ENCODE results near the gene SRGAP2C.
"Not testable (repeated sequence)": the region's sequence is repeated elsewhere in the genome, so short reads cannot be mapped to it uniquely, and the experiment has no call there.

The SRGAP2C gene

GRCh38 chr1:121332599-121333562, 148.1 kb downstream of the SRGAP2C start:
- not testable (repeated sequence) for DNase-seq (ENCODE audit: low read depth in 3 of 3)

DNA sequence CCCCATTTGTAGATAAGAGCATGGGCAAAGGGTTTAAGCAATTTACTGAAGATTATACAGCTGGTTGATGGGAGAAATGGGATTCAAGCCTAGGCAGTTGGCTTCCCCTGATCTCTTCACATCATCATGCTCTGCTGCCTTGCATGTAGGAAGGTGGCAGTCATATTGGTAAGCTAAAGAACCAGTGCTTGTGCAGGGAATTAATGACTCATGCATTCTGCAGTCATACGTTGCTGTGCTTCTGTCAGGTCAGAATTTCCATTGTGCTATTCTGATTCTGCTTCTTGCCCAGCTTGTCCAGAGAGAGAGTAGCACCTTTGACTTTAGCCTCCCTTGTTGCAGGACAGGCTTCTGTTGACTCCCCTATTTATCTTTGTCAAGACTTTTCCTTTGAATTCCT, 153.2 kb downstream of the SRGAP2C start:
- DNase-seq (ENCODE audit: low read depth in 3 of 3): not testable (repeated sequence)

GRCh38 chr1:121339611-121340010, 154.8 kb downstream of the SRGAP2C start:
- DNase-seq (ENCODE audit: low read depth in 3 of 3): not testable (repeated sequence)

- not testable (repeated sequence) for DNase-seq (ENCODE audit: low read depth in 3 of 3)
Measured at GRCh38 chr1:121343311-121343906, 158.6 kb downstream of the SRGAP2C start.

DNA sequence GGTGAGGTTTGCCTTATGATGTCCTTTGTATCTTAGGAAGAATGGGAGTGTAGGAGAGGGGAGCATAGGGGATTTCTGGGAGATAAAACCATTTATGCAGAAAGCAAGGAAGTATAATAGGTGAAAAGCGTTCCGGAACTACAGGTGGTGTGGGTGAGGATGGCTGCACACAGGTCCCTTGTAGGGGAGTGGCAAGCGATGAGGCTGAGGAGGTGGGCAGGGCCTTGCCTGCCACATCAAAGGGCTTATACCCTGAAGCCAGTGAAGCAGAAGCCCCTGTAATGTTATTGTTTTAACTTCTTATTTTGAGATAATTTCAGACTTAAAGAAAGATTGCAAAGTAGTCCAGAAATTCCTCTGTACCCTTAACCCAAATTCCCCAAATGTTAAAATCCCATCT, 159.6 kb downstream of the SRGAP2C start:
- DNase-seq (ENCODE audit: low read depth in 3 of 3): not testable (repeated sequence)

- not testable (repeated sequence) for DNase-seq (ENCODE audit: low read depth in 3 of 3)
Measured at GRCh38 chr1:121346654-121347053, 161.9 kb downstream of the SRGAP2C start.

GRCh38 chr1:121347476-121347875, 162.7 kb downstream of the SRGAP2C start:
- not testable (repeated sequence) for DNase-seq (ENCODE audit: low read depth in 3 of 3)

DNA sequence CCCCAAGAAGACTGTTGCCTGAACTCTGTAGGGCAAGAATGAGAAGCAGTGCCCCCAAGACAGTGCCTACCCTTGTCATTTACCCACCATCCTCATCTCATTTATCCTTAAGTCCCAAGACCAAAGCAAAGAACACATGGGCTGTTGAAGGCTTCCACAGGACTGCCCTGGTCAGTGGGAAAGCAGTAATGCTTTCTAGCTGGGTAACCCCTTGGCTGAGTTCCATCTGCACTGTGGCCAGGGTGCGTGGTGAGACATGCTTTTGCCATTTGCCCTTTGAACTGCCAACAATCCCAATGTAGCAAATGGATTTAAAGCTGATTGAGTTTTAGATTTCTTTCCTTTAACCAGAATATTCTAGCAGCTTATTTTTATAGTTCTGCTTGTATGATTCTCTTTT, 163.3 kb downstream of the SRGAP2C start:
- not testable (repeated sequence) for DNase-seq (ENCODE audit: low read depth in 3 of 3)

DNA sequence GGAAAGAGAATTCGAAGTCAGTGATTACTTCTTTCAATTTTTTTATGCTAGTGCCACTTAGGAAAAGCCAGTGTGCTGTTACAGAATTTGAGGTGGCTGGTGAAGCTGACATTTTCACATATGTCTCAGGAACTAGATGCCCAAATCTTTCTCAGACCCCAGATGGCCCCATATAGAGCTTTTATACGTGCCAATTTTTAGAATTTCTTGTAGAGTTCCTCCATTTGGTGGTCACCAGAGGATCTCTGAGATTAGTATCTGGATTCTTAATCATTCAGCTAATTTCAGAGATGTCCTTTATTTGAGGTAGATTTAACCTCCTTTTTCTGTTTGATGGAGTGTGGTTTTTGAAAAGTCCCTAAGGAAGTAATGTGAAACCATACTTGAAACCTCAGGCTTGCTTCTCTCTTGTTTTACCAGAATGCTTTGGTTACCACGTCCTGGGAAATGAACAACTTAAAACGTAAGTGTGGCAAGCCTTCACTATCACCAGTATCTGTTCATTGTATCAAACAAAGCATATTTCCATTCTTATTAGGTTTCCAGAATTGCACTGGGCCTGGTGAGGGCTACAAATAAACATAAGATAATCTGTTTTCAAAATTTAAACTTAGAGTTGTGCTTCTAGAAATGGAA, 164.7 kb downstream of the SRGAP2C start:
- DNase-seq (ENCODE audit: low read depth in 3 of 3): not testable (repeated sequence)

DNA sequence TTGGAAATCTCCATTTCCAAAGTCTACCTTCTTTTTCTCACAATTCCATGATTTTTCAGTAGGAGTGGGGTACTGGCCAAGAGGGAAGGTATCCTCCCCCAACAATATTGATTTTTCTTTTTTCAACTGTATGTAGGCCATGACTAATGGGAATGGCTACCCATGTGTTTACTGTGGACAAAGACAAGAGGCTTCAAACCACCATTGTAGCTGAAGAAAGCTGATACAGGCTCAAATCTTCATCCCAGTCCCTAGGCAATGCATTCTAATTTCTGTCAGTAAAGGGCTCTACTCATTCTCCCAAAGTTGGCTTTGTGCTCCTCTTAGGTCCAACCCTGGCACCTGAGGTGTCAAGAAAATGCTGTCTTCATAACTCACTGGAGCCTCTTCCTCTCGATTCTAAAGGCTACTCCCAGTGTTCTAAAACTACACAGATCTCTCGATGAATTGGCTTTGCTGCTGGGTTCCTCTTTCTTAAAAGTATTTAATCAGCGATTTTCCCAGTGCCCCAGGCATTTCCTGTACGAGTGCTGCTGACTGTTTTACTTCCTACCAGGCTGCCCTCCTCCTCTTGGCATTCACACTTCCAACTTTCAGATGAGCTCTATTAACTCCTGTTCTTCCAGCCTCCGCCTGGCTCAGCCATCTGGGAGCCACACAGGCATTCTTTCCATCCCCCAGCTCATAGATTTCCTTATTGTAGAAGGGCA, 171.1 kb downstream of the SRGAP2C start:
- not testable (repeated sequence) for DNase-seq (ENCODE audit: low read depth in 3 of 3)

- not testable (repeated sequence) for DNase-seq (ENCODE audit: low read depth in 3 of 3)
Measured at GRCh38 chr1:121356819-121357218, 172.0 kb downstream of the SRGAP2C start.

- not testable (repeated sequence) for DNase-seq (ENCODE audit: low read depth in 3 of 3)
Measured at GRCh38 chr1:121360531-121360930, 175.8 kb downstream of the SRGAP2C start.

- not testable (repeated sequence) for DNase-seq (ENCODE audit: low read depth in 3 of 3)
Measured at GRCh38 chr1:121361451-121362233, 176.9 kb downstream of the SRGAP2C start.

- peak in 1 of 3 experiments; percentile 7 for DNase-seq (ENCODE audit: low read depth in 3 of 3)
Measured at GRCh38 chr1:121362234-121362883, 177.6 kb downstream of the SRGAP2C start.

DNA sequence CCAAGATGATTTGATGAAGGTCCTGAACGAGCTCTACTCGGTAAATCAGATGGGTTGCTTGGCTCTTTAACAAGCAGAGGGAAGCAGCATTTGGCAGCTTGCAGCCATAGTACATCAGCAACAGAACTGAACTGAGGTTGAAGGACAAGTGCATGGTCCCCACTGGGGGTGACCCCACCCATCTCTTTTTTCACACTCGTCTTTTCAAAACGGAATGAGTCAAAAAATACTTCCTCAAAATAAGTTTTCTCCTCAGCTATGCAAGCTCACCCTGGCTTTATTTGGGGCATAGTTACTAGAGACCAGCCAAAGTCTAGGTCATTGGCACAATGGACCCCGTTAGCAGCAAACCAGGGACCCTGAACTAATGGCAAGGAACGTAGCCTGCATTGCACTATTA, 180.5 kb downstream of the SRGAP2C start:
- DNase-seq (ENCODE audit: low read depth in 3 of 3): not testable (repeated sequence)

DNA sequence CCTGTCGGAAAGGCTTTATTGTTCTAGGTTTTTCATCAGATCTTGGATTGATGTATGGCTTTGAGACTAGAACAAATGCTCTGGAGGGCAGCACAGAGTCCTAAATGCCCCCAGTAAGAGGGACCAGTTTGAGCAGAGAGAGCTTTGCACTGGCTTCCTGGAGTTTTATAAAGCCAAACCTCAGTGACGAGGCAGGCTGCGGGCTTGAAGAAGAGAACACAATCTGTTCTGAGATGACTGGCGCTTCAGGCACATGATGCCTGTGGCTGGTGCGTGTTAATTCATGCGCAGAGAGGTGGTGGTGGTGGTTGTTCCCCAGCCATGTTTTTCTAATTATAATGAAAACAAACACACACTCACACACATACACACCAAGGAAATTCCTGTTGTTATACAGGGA, 180.9 kb downstream of the SRGAP2C start:
- DNase-seq (ENCODE audit: low read depth in 3 of 3): peak in 1 of 3 experiments; percentile 18

DNA sequence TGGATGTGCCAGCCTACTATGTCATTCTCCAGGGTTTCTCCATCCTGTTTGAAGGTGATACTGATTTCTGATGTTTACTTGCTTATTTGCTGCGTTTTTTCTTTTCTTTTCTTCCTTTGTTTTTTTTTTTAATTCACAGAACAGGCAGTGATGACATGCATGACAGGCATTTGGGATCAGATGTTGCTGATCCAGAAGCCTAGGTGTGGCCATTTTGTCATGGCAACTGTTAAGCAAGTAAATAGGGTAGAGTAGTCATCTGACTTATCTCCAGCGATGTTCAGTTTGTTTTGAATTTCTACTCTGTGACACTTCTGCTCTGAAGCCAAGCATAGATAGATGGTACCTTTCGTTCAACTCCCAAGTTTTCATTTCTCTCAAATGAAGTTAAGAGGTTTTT, 181.4 kb downstream of the SRGAP2C start:
- not testable (repeated sequence) for DNase-seq (ENCODE audit: low read depth in 3 of 3)

DNA sequence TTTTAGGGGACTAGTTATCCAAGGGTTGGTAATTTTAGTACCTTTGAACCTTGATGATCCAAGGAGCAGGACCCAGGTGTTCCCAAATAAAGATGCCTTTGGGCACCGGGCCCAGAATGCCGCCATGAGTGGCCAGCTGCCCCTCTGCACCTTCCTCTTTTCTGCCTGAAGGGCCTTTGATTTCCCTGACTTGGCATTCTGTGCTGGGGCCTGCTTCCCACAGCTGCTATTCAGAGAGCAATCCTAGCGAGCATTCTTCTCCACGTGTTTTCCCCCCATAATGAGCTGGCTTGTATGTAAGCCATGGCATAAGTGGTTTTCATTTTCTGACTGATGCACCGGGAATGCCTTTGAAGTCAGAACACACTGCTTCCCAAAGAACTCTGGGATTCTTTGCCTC, 184.1 kb downstream of the SRGAP2C start:
- DNase-seq (ENCODE audit: low read depth in 3 of 3): not testable (repeated sequence)

GRCh38 chr1:121369959-121370358, 185.2 kb downstream of the SRGAP2C start:
- DNase-seq (ENCODE audit: low read depth in 3 of 3): not testable (repeated sequence)

- not testable (repeated sequence) for DNase-seq (ENCODE audit: low read depth in 3 of 3)
Measured at GRCh38 chr1:121374851-121375367, 190.1 kb downstream of the SRGAP2C start.
